Suprapubic skin (tissue), 4 donors: ENCODE results near the gene CAMTA1. TPM values are rescaled to one million over a fixed set of nuclear protein-coding genes. Genes with fewer than 3 reads are reported as not detected.

Experiments used
- DNase-seq, 2 donors: peaks; one replicate each; pipeline ENCODE4 v3.0.0-alpha.2; 2019; ENCODE audit warnings: low spot score in 2 of 2
- H3K27ac ChIP-seq: fragments of 200-600 bp; sonication (generic); one replicate; pipeline ENCODE4 v1.5.1; 2019
- H3K27me3 ChIP-seq: fragments of 200-600 bp; sonication (generic); one replicate; pipeline ENCODE4 v1.5.1; 2019
- H3K36me3 ChIP-seq: fragments of 200-600 bp; sonication (generic); one replicate; pipeline ENCODE4 v1.5.1; 2019
- H3K4me1 ChIP-seq: fragments of 200-600 bp; sonication (generic); one replicate; pipeline ENCODE4 v1.5.1; 2019
- H3K4me3 ChIP-seq: fragments of 200-600 bp; sonication (generic); one replicate; pipeline ENCODE4 v1.5.1; 2019; ENCODE audit warnings: mild to moderate bottlenecking
- H3K9me3 ChIP-seq: fragments of 200-600 bp; sonication (generic); one replicate; pipeline ENCODE4 v1.5.1; 2019
- EP300 ChIP-seq: sonication (generic); formaldehyde crosslinking; IDR thresholded peaks from one replicate; pipeline ENCODE4 v1.6.1; 2017; ENCODE audit warnings: antibody characterized with exemption
- POLR2A ChIP-seq, 2 donors: fragments of 450-650 bp; IDR thresholded peaks; one replicate each; pipeline ENCODE4 v1.6.1; 2017; ENCODE audit warnings: antibody characterized with exemption in 2 of 2, mild to moderate bottlenecking in 2 of 2, moderate library complexity in 2 of 2
- POLR2AphosphoS5 ChIP-seq, 3 donors: sonication (generic); formaldehyde crosslinking; IDR thresholded peaks; one replicate each; pipeline ENCODE4 v1.6.1; 2017; ENCODE audit warnings: antibody characterized with exemption in 3 of 3
- WGBS: methylation state at CpG from one replicate; pipeline ENCODE4 v1.1.5; 2018; 5-methylcytosine and 5-hydroxymethylcytosine counted together
- total RNA-seq, 4 donors: library from RNA; depleted of rRNA; stranded (reverse); fragments of >200 nt; gene quantifications; one replicate each; pipeline ENCODE4 v1.1.0, GENCODE V29; 2016
- TF ChIP-seq, protein P1 (sequence below), 2 donors: fragments of 200-600 bp in 1 of 2; fragments of 450-650 bp in 1 of 2; sonication (generic) in 1 of 2; IDR thresholded peaks; one replicate each; pipeline ENCODE4 v1.5.1; 2016 to 2019; ENCODE audit warnings: antibody characterized with exemption in 2 of 2, mild to moderate bottlenecking in 1 of 2, moderate library complexity in 1 of 2

Gene CAMTA1
- total RNA-seq, 4 donors from 2014 or later, result 40.4 to 54.1 (median 46.6) TPM

DNA sequence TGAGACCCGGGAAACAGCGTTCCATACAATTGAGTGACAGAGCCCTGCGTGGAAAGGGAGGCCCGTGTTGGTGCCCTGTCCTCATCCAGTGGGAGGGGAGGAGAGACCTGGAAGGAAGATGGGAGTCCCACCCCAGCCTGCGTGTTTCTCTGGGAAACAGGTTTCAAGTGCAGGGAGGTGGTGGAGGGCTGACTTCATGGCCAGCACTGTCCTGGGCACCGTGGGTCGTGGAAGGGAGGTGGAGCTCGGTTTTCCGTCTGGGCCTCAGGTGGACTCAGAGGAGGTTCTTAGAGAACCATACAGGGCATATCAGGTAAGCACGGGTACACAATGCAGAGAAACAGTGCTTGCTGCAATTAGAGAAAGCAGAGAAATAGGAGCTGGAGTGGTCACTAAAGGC lies 222.6 kb downstream of the CAMTA1 start:
- H3K4me3 ChIP-seq, result no peak overlapping the region
- no peak for DNase-seq

DNA sequence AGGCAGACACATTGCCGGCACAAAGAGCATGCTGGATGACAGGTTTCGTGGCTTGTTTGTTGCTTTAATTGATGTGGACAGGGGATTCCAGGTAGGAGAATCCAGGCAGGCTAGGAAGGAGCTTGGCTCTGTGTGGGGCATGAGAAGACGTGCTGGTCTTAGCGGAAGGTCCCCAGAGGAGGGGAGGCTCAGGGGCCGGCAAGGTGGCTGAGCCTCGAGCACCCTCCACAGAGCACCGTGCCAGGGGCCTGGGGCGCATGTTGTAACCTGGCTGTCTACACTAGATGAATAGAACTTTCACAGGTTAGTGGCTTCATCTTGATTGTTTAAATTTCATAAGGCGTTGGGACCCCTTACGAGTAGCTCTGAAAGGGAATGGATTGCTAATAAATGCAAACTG lies 223.1 kb downstream of the CAMTA1 start:
- no peaks in the 10 kb centered on the region for H3K9me3 ChIP-seq
- 81% methylated on average over 10 of the region's 10 CpGs for WGBS
- no peaks in the 10 kb centered on the region for H3K4me1 ChIP-seq
- no peak overlapping the region for H3K4me3 ChIP-seq
- no peak for DNase-seq
- no peaks in the 10 kb centered on the region for H3K27me3 ChIP-seq
- TF ChIP-seq POLR2A (IDR thresholded peaks at IDR 0.05) (no peak), POLR2AphosphoS5 (IDR thresholded peaks at IDR 0.05) (no peak), EP300 (no peak)
- TF ChIP-seq, protein P1, sequence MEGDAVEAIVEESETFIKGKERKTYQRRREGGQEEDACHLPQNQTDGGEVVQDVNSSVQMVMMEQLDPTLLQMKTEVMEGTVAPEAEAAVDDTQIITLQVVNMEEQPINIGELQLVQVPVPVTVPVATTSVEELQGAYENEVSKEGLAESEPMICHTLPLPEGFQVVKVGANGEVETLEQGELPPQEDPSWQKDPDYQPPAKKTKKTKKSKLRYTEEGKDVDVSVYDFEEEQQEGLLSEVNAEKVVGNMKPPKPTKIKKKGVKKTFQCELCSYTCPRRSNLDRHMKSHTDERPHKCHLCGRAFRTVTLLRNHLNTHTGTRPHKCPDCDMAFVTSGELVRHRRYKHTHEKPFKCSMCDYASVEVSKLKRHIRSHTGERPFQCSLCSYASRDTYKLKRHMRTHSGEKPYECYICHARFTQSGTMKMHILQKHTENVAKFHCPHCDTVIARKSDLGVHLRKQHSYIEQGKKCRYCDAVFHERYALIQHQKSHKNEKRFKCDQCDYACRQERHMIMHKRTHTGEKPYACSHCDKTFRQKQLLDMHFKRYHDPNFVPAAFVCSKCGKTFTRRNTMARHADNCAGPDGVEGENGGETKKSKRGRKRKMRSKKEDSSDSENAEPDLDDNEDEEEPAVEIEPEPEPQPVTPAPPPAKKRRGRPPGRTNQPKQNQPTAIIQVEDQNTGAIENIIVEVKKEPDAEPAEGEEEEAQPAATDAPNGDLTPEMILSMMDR (IDR thresholded peaks at IDR 0.05), result no peak
- no peak overlapping the region for H3K27ac ChIP-seq
- no peaks in the 10 kb centered on the region for H3K36me3 ChIP-seq

More for the DNA sequence above, 222.6 kb downstream of the CAMTA1 start:
- WGBS, result 86% methylated on average over 9 of the region's 10 CpGs
- H3K27ac ChIP-seq, result no peak overlapping the region
- H3K9me3 ChIP-seq, result no peaks in the 10 kb centered on the region
- no peaks in the 10 kb centered on the region for H3K36me3 ChIP-seq
- TF ChIP-seq POLR2AphosphoS5 (IDR thresholded peaks at IDR 0.05), result no peak
- no peak for TF ChIP-seq POLR2A (IDR thresholded peaks at IDR 0.05)
- TF ChIP-seq EP300, result no peak
- TF ChIP-seq, protein P1 (IDR thresholded peaks at IDR 0.05), result no peak
- no peaks in the 10 kb centered on the region for H3K4me1 ChIP-seq
- H3K27me3 ChIP-seq, result no peaks in the 10 kb centered on the region

DNA sequence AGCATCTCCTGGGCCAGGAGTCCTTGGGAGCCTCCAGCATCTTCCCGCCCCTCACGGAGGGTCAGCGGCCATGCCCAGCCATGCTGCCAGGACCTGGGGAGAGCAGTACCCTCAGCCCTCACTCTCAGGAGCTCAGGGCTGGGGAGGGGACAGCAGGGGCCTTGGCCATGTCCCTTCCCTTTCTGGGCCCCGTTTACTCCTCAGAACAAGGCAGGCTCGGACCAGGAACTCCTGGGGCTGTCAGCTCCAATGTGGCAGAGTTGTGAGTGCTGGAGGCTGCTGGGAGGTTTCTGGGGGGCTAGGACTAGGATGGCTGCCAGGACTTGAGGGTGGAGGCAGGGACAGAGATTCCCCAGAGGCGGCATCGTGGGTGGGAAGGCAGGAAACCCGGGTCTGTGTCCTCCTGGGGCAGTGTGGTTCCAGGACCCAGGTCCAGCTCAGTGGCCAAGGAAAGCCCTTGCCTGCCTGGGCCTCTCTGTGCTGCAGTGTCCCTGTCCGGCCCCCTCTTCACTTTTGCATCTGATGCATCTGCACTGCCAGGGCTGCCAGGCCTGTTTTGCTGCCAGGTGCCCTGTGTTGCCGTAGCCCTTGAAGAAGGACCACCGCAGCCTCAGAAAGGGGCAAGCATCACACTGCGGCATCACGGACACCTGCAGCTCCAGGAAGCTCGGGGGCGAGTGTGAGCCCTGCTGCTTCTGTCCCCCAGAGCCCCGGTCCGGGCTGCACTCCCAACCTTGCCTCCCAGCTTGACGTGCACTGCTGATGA lies 223.9 kb downstream of the CAMTA1 start:
- Histone ChIP-seq H3K27ac (no peak overlapping the region), H3K9me3 (no peaks in the 10 kb centered on the region), H3K4me1 (no peaks in the 10 kb centered on the region), H3K4me3 (no peak overlapping the region), H3K36me3 (no peaks in the 10 kb centered on the region), H3K27me3 (no peaks in the 10 kb centered on the region)
- no peak for DNase-seq
- TF ChIP-seq, protein P1 (IDR thresholded peaks at IDR 0.05), result no peak
- TF ChIP-seq POLR2AphosphoS5 (IDR thresholded peaks at IDR 0.05) (no peak), EP300 (no peak), POLR2A (IDR thresholded peaks at IDR 0.05) (no peak)
- WGBS, result 72% methylated on average over 9 of the region's 18 CpGs

DNA sequence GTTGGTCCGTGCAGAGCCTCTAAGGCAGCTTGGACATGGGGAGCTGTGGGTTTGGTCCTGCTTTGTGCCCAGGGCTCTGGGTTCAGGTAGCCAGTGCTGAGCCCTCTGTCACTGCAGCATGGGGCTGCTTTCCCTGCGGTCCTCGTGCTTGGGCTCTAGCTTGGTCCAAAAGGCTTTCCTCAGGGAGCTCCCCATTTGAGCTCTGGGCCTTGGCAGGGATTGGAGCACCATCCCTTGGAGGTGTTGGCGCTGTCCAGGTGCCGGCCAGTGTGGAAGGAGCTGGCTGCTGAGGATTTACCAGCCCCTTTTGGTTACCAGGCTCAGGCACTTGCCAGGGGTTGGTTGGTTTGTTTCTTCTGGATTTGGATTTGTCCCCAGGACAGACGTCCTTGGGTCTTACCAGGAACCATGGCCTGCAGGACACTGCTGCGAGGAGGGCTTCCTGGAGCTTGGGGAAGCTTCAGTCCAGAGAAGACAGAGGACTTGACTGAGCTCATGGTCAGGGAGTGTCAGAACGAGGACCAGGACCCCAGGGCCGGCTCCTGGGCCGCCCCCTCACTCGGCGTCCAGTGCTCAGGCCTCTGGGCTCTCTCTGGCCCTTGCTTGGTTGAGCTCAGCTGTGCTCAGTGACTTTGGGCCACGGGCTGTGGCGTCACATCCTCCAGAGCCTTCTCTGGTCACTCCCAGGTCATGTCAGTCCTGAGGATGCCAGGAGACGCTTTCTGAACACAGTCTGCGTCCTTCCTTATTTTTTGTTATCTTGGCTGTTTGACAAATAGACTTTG lies 224.7 kb downstream of the CAMTA1 start:
- H3K27ac ChIP-seq, result no peak overlapping the region
- no peaks in the 10 kb centered on the region for H3K9me3 ChIP-seq
- WGBS, result 78% methylated on average over 14 of the region's 16 CpGs
- no peaks in the 10 kb centered on the region for H3K36me3 ChIP-seq
- DNase-seq, result no peak
- no peak overlapping the region for H3K4me3 ChIP-seq
- H3K27me3 ChIP-seq, result no peaks in the 10 kb centered on the region
- no peaks in the 10 kb centered on the region for H3K4me1 ChIP-seq
- TF ChIP-seq EP300 (no peak), POLR2A (IDR thresholded peaks at IDR 0.05) (no peak), POLR2AphosphoS5 (IDR thresholded peaks at IDR 0.05) (no peak)
- TF ChIP-seq, protein P1 (IDR thresholded peaks at IDR 0.05), result no peak

DNA sequence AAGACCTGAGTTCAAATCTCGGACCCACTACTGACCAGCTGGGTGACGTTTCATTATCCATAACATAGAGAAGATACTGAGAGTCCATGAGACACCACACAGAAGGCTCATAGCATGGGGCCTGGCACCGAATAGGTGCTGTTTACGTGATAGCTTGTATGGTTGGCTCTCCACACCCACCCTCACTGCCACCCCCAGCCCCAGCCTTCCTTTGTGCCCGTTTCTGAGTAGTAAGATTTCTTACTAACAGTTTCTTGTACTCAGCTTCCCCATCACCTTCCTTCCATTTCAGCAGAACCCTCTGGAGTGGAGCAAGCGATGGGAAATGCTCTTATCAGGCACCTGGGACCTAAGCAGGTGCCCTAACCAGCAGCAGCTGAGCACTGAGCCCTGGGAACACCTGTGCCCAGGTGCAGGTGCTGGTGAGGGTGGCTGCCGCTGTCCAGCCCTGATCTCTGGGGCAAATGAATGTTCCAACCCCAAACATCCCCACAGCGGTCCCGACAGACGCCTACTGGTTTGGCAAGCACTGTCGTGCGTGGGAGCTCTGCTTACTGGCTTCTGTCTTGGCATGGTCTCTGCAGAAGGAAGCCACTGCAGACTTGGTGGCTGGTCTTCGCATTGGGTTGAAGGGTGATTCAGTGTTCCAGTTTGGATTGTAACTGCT lies 225.4 kb downstream of the CAMTA1 start:
- Histone ChIP-seq H3K27me3 (no peaks in the 10 kb centered on the region), H3K4me3 (no peak overlapping the region), H3K36me3 (no peaks in the 10 kb centered on the region), H3K4me1 (no peaks in the 10 kb centered on the region), H3K27ac (no peak overlapping the region), H3K9me3 (no peaks in the 10 kb centered on the region)
- TF ChIP-seq, protein P1 (IDR thresholded peaks at IDR 0.05), result no peak
- TF ChIP-seq POLR2A (IDR thresholded peaks at IDR 0.05) (no peak), EP300 (no peak), POLR2AphosphoS5 (IDR thresholded peaks at IDR 0.05) (no peak)
- 60% methylated on average over 13 of the region's 13 CpGs for WGBS
- DNase-seq, result no peak
